NB4 (cell line): ENCODE data around the gene NAALADL2.

Experiments used
- POLR2A ChIP-seq: IDR thresholded peaks from 2 replicates; pipeline ENCODE4 v1.6.1; 2011; ENCODE audit warnings: mild to moderate bottlenecking; ENCODE audit not compliant: insufficient read length; ENCODE audit errors: extremely low read depth
- TF ChIP-seq, protein P1 (sequence below): IDR thresholded peaks from one replicate; pipeline ENCODE4 v1.5.1; 2012; ENCODE audit warnings: low read depth, low read length

DNA sequence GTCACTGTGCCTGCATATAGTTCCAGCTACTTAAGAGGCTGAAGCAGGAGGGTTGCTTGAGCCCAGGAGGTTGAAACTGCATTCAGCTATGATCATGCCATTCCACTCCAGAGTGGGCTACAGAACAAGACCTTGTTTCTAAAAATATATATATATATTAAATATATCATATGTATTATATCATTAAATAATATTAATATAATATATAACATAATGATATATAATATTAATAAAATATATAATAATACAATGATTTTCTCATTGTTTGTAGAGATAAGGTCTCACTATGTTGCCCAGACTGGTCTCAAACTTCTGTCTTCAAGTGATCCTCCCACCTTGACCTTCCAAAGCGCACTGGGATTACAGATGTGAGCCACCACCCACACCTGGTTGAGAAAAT is 101.8 kb downstream of the NAALADL2 start:
- TF ChIP-seq, protein P1, sequence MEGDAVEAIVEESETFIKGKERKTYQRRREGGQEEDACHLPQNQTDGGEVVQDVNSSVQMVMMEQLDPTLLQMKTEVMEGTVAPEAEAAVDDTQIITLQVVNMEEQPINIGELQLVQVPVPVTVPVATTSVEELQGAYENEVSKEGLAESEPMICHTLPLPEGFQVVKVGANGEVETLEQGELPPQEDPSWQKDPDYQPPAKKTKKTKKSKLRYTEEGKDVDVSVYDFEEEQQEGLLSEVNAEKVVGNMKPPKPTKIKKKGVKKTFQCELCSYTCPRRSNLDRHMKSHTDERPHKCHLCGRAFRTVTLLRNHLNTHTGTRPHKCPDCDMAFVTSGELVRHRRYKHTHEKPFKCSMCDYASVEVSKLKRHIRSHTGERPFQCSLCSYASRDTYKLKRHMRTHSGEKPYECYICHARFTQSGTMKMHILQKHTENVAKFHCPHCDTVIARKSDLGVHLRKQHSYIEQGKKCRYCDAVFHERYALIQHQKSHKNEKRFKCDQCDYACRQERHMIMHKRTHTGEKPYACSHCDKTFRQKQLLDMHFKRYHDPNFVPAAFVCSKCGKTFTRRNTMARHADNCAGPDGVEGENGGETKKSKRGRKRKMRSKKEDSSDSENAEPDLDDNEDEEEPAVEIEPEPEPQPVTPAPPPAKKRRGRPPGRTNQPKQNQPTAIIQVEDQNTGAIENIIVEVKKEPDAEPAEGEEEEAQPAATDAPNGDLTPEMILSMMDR, result no peak
- TF ChIP-seq POLR2A, result no peak
